GM12892 (cell line): ENCODE measurements around the gene METTL21C.

Experiments
- DNase-seq: peaks from one replicate; pipeline ENCODE4 v3.0.0; 2011; ENCODE audit not compliant: insufficient read length
- FAIRE-seq: peaks from 2 replicates; lab custom pipeline; 2011; peaks lifted over from hg19 to GRCh38; lab: Jason Lieb, UNC
- POLR2A ChIP-seq: IDR thresholded peaks from 2 replicates; pipeline ENCODE4 v1.6.1; 2011; ENCODE audit warnings: low read depth, low read length, control low read depth
- POLR2AphosphoS5 ChIP-seq: IDR thresholded peaks from 2 replicates; pipeline ENCODE4 v1.6.1; 2011; ENCODE audit warnings: low read depth, low read length, control low read depth
- TAF1 ChIP-seq: IDR thresholded peaks from 2 replicates; pipeline ENCODE4 v1.6.1; 2011; ENCODE audit warnings: low read depth, mild to moderate bottlenecking, control low read depth, low read length, borderline replicate concordance

The METTL21C gene

GRCh38 chr13:102651392-102651791, 43.5 kb downstream of the METTL21C start:
- no peak for FAIRE-seq
- DNase-seq: no peak
- TF ChIP-seq TAF1 (no peak), POLR2A (no peak), POLR2AphosphoS5 (no peak)

- TF ChIP-seq POLR2AphosphoS5 (no peak), TAF1 (no peak), POLR2A (no peak)
- DNase-seq: no peak
- FAIRE-seq: no peak
Measured at GRCh38 chr13:102650444-102650843, 44.4 kb downstream of the METTL21C start.

DNA sequence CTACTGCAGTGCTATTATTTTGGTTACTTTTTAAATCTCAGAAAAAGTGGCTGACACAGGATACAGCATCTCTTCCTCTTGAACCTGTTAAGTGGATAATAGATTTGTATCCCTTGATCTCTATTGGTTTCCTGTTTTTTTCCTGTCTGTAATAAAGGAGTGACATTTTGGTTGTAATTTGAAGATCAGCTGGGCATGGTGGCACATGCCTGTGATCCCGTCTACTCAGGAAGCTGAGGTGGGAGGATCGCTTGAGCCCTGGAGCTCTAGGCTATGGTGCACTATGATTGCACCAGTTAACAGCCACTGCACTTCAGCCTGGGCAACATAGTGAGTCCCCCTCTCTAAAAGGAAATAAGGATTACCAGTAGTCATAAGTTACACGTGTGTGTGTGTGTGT, 46.8 kb downstream of the METTL21C start:
- no peak for FAIRE-seq
- DNase-seq: no peak
- TF ChIP-seq TAF1 (no peak), POLR2A (no peak), POLR2AphosphoS5 (no peak)

DNA sequence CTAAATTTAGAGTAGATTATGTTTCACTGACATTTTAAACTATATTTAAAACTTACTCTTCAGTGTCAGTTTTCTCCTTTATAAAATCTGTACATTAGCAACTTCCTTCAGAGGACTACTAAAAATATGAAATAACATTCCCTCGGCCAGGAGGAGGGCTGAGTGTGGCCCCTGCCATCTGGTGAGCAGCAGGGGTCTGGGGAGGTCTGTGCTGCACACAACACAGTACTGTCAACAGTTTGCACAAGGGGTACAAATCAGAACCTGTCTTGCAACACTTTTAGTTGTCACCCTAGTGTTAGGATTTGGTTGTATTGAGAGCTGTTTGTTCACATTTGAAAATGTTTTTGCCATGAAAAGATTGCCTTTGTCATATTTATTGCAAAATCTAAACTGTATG, 49.1 kb downstream of the METTL21C start:
- FAIRE-seq (no peak), DNase-seq (no peak)
- no peak for TF ChIP-seq TAF1
- TF ChIP-seq POLR2AphosphoS5: no peak
- TF ChIP-seq POLR2A: no peak

- FAIRE-seq: peak; percentile 5
- DNase-seq: no peak
Measured at GRCh38 chr13:102643656-102644055, 51.2 kb downstream of the METTL21C start.

DNA sequence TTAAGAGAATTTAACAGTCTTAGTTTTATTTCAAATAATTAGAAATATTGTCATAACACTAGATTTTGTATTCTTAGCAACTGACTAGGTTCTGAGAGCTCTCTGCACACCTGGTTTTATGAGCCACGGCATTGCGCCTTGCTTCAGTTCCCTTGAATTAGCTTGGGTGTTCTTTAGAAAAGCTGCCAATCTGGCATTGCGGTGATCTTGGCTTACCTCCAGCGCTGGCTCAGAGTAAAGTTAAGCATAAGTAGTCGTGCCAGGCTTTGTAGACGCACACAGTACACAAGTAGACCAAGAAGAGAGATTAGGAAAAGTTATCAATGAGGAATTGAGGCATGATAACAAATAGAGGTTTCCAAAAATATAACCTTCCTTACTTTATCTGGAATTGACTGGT, 52.4 kb downstream of the METTL21C start:
- DNase-seq (no peak), FAIRE-seq (no peak)
- TF ChIP-seq POLR2A: no peak
- TF ChIP-seq TAF1: no peak
- no peak for TF ChIP-seq POLR2AphosphoS5

More at GRCh38 chr13:102643656-102644055, 51.2 kb downstream of the METTL21C start:
- TF ChIP-seq POLR2AphosphoS5 (no peak), TAF1 (no peak), POLR2A (no peak)

DNA sequence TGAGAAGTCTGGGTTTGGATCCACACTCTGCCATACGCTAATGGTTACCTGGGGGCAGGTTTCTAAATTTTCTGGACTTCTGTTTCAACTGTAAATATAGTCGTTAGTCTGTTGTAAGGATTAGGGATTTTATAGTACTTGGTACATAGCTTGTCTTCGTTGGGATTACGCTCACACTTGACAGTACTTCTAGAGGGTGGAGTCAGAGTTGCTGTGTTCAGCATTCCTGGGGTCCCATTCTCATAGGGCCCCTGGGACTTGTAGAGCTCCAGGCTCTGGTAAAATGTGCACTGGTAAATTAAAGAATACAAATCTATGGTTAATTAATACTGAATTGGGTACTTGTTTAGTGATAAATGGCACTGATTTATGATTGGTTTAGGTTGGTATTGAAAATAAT, 52.8 kb downstream of the METTL21C start:
- TF ChIP-seq TAF1: no peak
- TF ChIP-seq POLR2A: no peak
- FAIRE-seq (no peak), DNase-seq (no peak)

- DNase-seq (no peak), FAIRE-seq (no peak)
- TF ChIP-seq POLR2A (no peak), POLR2AphosphoS5 (no peak), TAF1 (no peak)
Measured at GRCh38 chr13:102638741-102639140, 56.1 kb downstream of the METTL21C start.
